ENCODE results near the gene RUBCNL. TPM values are rescaled to one million over a fixed set of nuclear protein-coding genes. Genes with fewer than 3 reads are reported as not detected.

RUBCNL gene
- total and polyA plus RNA-seq, 2 of the 4 experiments (the other 2 are of a cell fraction): 0.03 TPM; not detected in 1

DNA sequence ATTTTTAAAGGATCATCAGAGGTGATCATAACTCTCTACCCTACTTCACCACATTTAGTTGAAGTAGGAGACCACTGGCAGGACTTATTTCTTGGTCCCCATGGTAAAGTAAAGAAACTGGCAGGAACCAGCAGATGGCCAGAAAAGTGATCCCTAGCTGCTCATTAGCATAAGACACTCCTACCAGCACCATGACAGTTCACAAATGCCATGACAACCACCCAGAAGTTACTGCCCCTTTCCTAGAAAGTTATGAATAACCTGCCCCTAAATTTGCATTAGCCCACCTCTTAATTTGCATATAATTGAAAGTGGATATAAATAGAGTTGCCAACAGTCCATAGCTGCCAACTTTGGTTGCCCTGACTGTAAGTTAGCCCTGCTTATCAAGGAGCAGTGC lies 18.4 kb upstream of the RUBCNL start:
- Histone ChIP-seq H3K27me3 (ENCODE audit: control insufficient read depth, insufficient read depth, low read length) (no peaks in the 10 kb centered on the region; the same call in 1 of the 2 replicates), H2BK120ac (ENCODE audit: low read depth, low read length) (no peak overlapping the region), H2AFZ (replicated peaks; ENCODE audit: low read length, poor library complexity) (no peak overlapping the region), H2BK20ac (ENCODE audit: low read depth, low read length) (no peak overlapping the region), H3K4me2 (ENCODE audit: low read depth, low read length) (no peak overlapping the region), H2AK9ac (replicated peaks; ENCODE audit: low read depth, low read length, poor library complexity) (no peak overlapping the region), H3K36me3 (ENCODE audit: control insufficient read depth, insufficient read depth, low read length) (no peaks in the 10 kb centered on the region), H2BK15ac (ENCODE audit: low read depth, low read length) (no peak overlapping the region), H3K9me1 (ENCODE audit: insufficient read depth, low read length) (no peaks in the 10 kb centered on the region), H3K18ac (ENCODE audit: low read depth, low read length) (no peak overlapping the region), H3K9ac (ENCODE audit: low read depth, low read length) (no peak overlapping the region), H3K4me1 (ENCODE audit: control insufficient read depth, insufficient read depth, low read length) (no peaks in the 10 kb centered on the region), H3K56ac (ENCODE audit: extremely low read depth, insufficient read depth, low read length) (no peak overlapping the region), H3K14ac (replicated peaks; ENCODE audit: low read depth, low read length) (no peak overlapping the region), H2AK5ac (ENCODE audit: low read depth, low read length) (no peak overlapping the region), H4K8ac (ENCODE audit: low read depth in 2 of 2, low read length in 2 of 2) (no peak overlapping the region), H2BK5ac (ENCODE audit: low read depth, low read length, poor library complexity, severe bottlenecking) (no peak overlapping the region), H4K91ac (ENCODE audit: insufficient read depth, low read depth, low read length) (no peak overlapping the region), H4K5ac (ENCODE audit: low read depth, low read length) (no peak overlapping the region), H3K79me1 (ENCODE audit: low read depth in 1 of 2, low read length in 2 of 2) (no peaks in the 10 kb centered on the region), H3K27ac (ENCODE audit: insufficient read depth, low read length) (no peak overlapping the region), H4K20me1 (ENCODE audit: insufficient read depth, low read length) (no peaks in the 10 kb centered on the region), H3K23ac (ENCODE audit: low read depth, low read length) (no peak overlapping the region), H3K9me3 (ENCODE audit: control insufficient read depth, insufficient read depth, low read length) (no peaks in the 10 kb centered on the region), H3K4ac (ENCODE audit: low read depth, low read length) (no peak overlapping the region), H3K4me3 (ENCODE audit: insufficient read depth, low read depth, low read length) (no peak overlapping the region)
- ATAC-seq (ENCODE audit: low read depth) (no peak), DNase-seq (no peak)
- in situ Hi-C loops (cut with MboI; ENCODE audit: low sequenced_read_pairs): no loop called here
- BruUV-seq (replicated peaks): no TSS peak
- intact Hi-C loops (cut with micrococcal nuclease): no loop called here
- TF ChIP-seq SMC3 (IDR thresholded peaks at IDR 0.05; ENCODE audit: low read depth, low read length) (no peak), RCOR1 (IDR thresholded peaks at IDR 0.05; ENCODE audit: insufficient replicate concordance, low read length) (no peak), POLR2A (IDR thresholded peaks at IDR 0.05; ENCODE audit: low read depth, low read length) (no peak), RFX5 (IDR thresholded peaks at IDR 0.05; ENCODE audit: low read depth, low read length) (no peak), BHLHE40 (IDR thresholded peaks at IDR 0.05; ENCODE audit: low read depth, low read length) (no peak), MXI1 (IDR thresholded peaks at IDR 0.05; ENCODE audit: borderline replicate concordance, low read depth, low read length) (no peak), USF2 (IDR thresholded peaks at IDR 0.05; ENCODE audit: low read depth, low read length) (no peak), MAZ (IDR thresholded peaks at IDR 0.05; ENCODE audit: borderline replicate concordance, low read depth, low read length) (no peak), NFE2L2 (IDR thresholded peaks at IDR 0.05; ENCODE audit: low read depth, low read length) (no peak), CHD1 (IDR thresholded peaks at IDR 0.05; ENCODE audit: low read depth, low read length) (no peak)
- TF ChIP-seq, protein P1, sequence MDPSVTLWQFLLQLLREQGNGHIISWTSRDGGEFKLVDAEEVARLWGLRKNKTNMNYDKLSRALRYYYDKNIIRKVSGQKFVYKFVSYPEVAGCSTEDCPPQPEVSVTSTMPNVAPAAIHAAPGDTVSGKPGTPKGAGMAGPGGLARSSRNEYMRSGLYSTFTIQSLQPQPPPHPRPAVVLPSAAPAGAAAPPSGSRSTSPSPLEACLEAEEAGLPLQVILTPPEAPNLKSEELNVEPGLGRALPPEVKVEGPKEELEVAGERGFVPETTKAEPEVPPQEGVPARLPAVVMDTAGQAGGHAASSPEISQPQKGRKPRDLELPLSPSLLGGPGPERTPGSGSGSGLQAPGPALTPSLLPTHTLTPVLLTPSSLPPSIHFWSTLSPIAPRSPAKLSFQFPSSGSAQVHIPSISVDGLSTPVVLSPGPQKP (IDR thresholded peaks at IDR 0.05; ENCODE audit: borderline replicate concordance, low read depth, low read length): no peak
- TF ChIP-seq, protein P2, sequence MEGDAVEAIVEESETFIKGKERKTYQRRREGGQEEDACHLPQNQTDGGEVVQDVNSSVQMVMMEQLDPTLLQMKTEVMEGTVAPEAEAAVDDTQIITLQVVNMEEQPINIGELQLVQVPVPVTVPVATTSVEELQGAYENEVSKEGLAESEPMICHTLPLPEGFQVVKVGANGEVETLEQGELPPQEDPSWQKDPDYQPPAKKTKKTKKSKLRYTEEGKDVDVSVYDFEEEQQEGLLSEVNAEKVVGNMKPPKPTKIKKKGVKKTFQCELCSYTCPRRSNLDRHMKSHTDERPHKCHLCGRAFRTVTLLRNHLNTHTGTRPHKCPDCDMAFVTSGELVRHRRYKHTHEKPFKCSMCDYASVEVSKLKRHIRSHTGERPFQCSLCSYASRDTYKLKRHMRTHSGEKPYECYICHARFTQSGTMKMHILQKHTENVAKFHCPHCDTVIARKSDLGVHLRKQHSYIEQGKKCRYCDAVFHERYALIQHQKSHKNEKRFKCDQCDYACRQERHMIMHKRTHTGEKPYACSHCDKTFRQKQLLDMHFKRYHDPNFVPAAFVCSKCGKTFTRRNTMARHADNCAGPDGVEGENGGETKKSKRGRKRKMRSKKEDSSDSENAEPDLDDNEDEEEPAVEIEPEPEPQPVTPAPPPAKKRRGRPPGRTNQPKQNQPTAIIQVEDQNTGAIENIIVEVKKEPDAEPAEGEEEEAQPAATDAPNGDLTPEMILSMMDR (conservative IDR thresholded peaks at IDR 0.05; ENCODE audit: low read depth, low read length): no peak
- ChIA-PET POLR2A (ENCODE audit: unreplicated experiment) (no interaction called here), CTCF (no interaction called here)
- dilution Hi-C loops (cut with HindIII; ENCODE audit: low sequenced_read_pairs, unreplicated experiment): no loop called here

Measured in IMR-90 (cell line).